Endothelial cell of umbilical vein (primary cell): ENCODE measurements around the gene UBASH3A. TPM values are rescaled to one million over a fixed set of nuclear protein-coding genes. Genes with fewer than 3 reads are reported as not detected.

ENCODE experiments used
- BruUV-seq: library from RNA; stranded (reverse); fragments of 400-500 nt; replicated peaks from 2 replicates; lab custom pipeline; 2021; lab: Mats Ljungman, UMichigan
- CTCF ChIA-PET: fragments of 300-600, 350-600 bp; sonication (Branson Sonifier 250); formaldehyde crosslinking; loops from one replicate; lab custom pipeline; 2021; ENCODE audit warnings: antibody characterized with exemption, inconsistent platforms; lab: Charles Lee
- POLR2A ChIA-PET: fragments of 300-600, 350-600 bp; sonication (Branson Sonifier 250); formaldehyde crosslinking; loops from one replicate; lab custom pipeline; 2021; ENCODE audit warnings: antibody characterized with exemption, inconsistent platforms; lab: Charles Lee
- DNase-seq: peaks from one replicate; pipeline ENCODE4 v3.0.0-alpha.2; 2011; ENCODE audit warnings: low read depth, low spot score
- FAIRE-seq: peaks from 2 replicates; lab custom pipeline; 2011; peaks lifted over from hg19 to GRCh38; lab: Jason Lieb, UNC
- H2AFZ ChIP-seq: 2 replicates; pipeline ENCODE4 v1.6.0; 2012; ENCODE audit warnings: low read depth, low read length, control low read depth, inconsistent platforms
- H3K27ac ChIP-seq: 2 replicates; pipeline ENCODE4 v1.5.1; 2011; ENCODE audit warnings: low read depth, mild to moderate bottlenecking, control low read depth, low read length, moderate library complexity; ENCODE audit not compliant: insufficient read depth
- H3K27me3 ChIP-seq, 2 experiments: 2 replicates each; pipeline versions ENCODE4 v1.6.0 to v1.6.1; 2011; ENCODE audit warnings: low read length in 2 of 2, mixed read lengths in 1 of 2; ENCODE audit not compliant: control insufficient read depth in 2 of 2, insufficient read depth in 2 of 2
- H3K36me3 ChIP-seq, 2 experiments: 2 replicates in 1 of 2; 3 replicates in 1 of 2; pipeline ENCODE4 v1.5.1; 2011; ENCODE audit warnings: low read length in 2 of 2, mild to moderate bottlenecking in 1 of 2, moderate library complexity in 1 of 2; ENCODE audit not compliant: control insufficient read depth in 2 of 2, insufficient read depth in 2 of 2; ENCODE audit errors: extremely low read depth in 1 of 2
- H3K4me1 ChIP-seq: 3 replicates; pipeline ENCODE4 v1.5.1; 2011; ENCODE audit warnings: mild to moderate bottlenecking, low read length; ENCODE audit not compliant: control insufficient read depth, insufficient read depth; ENCODE audit errors: extremely low read depth
- H3K4me2 ChIP-seq: 2 replicates; pipeline ENCODE4 v1.6.1; 2011; ENCODE audit warnings: low read length, control low read depth, mixed read lengths; ENCODE audit not compliant: insufficient read depth
- H3K4me3 ChIP-seq, 3 experiments: fragments of 200-600 bp in 1 of 3; sonication (generic), shearing (Covaris generic) in 1 of 3; replicated peaks in 1 of 3; 2 replicates each; pipeline ENCODE4 v1.5.1; 2011 to 2016; ENCODE audit warnings: control low read depth in 3 of 3, low read length in 3 of 3, mild to moderate bottlenecking in 2 of 3, inconsistent platforms in 1 of 3, low read depth in 1 of 3, moderate library complexity in 1 of 3; ENCODE audit not compliant: insufficient read depth in 1 of 3
- H3K79me2 ChIP-seq: 2 replicates; pipeline ENCODE4 v1.6.0; 2012; ENCODE audit warnings: low read length, inconsistent platforms; ENCODE audit not compliant: control insufficient read depth, insufficient read depth
- H3K9ac ChIP-seq: replicated peaks from 2 replicates; pipeline ENCODE3; 2011; ENCODE audit warnings: low read length, control low read depth; ENCODE audit not compliant: insufficient read depth; ENCODE audit errors: extremely low read depth
- H3K9me1 ChIP-seq: replicated peaks from 3 replicates; pipeline ENCODE4 v1.6.0; 2011; ENCODE audit warnings: mild to moderate bottlenecking, low read length; ENCODE audit not compliant: control insufficient read depth, insufficient read depth; ENCODE audit errors: extremely low read depth
- H3K9me3 ChIP-seq: replicated peaks from 2 replicates; pipeline ENCODE4 v1.5.1; 2012; ENCODE audit warnings: low read length, inconsistent platforms; ENCODE audit not compliant: control insufficient read depth, insufficient read depth
- H4K20me1 ChIP-seq: replicated peaks from 2 replicates; pipeline ENCODE3; 2011; ENCODE audit warnings: mild to moderate bottlenecking, low read length; ENCODE audit not compliant: control insufficient read depth, insufficient read depth; ENCODE audit errors: extremely low read depth
- EZH2 ChIP-seq: IDR thresholded peaks from 2 replicates; pipeline ENCODE4 v1.6.1; 2012; ENCODE audit warnings: borderline replicate concordance, low read depth, mild to moderate bottlenecking, moderate library complexity, low read length, inconsistent platforms; ENCODE audit not compliant: severe bottlenecking
- FOS ChIP-seq: IDR thresholded peaks from 2 replicates; pipeline ENCODE4 v1.6.1; 2011; ENCODE audit warnings: mild to moderate bottlenecking, low read length, moderate library complexity, borderline replicate concordance; ENCODE audit not compliant: insufficient read depth
- GATA2 ChIP-seq: IDR thresholded peaks from 2 replicates; pipeline ENCODE4 v1.7.0; 2011; ENCODE audit warnings: low read depth, mild to moderate bottlenecking, moderate library complexity, mixed read lengths, low read length; ENCODE audit not compliant: insufficient read length, insufficient read depth
- JUN ChIP-seq: IDR thresholded peaks from 2 replicates; pipeline ENCODE4 v1.6.1; 2011; ENCODE audit warnings: borderline replicate concordance, low read depth; ENCODE audit not compliant: insufficient read length, insufficient read depth
- MYC ChIP-seq: IDR thresholded peaks from one replicate; pipeline ENCODE4 v1.6.1; 2011; ENCODE audit warnings: mild to moderate bottlenecking, low read depth, low read length
- POLR2A ChIP-seq: IDR thresholded peaks from 2 replicates; pipeline ENCODE4 v1.6.1; 2012; ENCODE audit warnings: low read depth, mild to moderate bottlenecking, control low read depth, low read length
- POLR2AphosphoS5 ChIP-seq: IDR thresholded peaks from 2 replicates; pipeline ENCODE4 v1.6.1; 2012; ENCODE audit warnings: low read depth, mild to moderate bottlenecking, control low read depth, low read length, moderate library complexity; ENCODE audit not compliant: insufficient read depth
- dilution Hi-C: fragments of 300-500 bp; cut with MboI; formaldehyde crosslinking; loops from one replicate; pipeline ENCODE4 v1.15.0; 2019; ENCODE audit warnings: low sequenced_read_pairs; ENCODE audit not compliant: extremely low pct_ligation_motif_present
- intact Hi-C: fragments of 100-400 bp; cut with micrococcal nuclease; formaldehyde crosslinking; loops from one replicate; pipeline ENCODE4 v1.10.0; 2022
- polyA plus RNA-seq, 4 experiments: library from polyadenylated mRNA; depleted of rRNA in 3 of 4; stranded (reverse) in 3 of 4; unstranded in 1 of 4; fragments of >200 nt; gene quantifications; 2 replicates each; pipeline versions ENCODE4 v1.2.1 to v1.2.3, GENCODE V29; 2011 to 2012; ENCODE audit warnings: missing spikeins in 1 of 4
- total RNA-seq: library from RNA; stranded (reverse); gene quantifications from 2 replicates; pipeline ENCODE4 v1.2.3, GENCODE V29; 2021
- TF ChIP-seq, protein P1 (sequence below): IDR thresholded peaks from 2 replicates; pipeline ENCODE4 v1.6.1; 2011; ENCODE audit not compliant: insufficient read depth, insufficient read length
- TF ChIP-seq, protein P2 (sequence below), 2 donors: IDR thresholded peaks; 1 replicate in 1 of 2; 2 replicates in 1 of 2; pipeline ENCODE4 v1.5.1; 2011; ENCODE audit warnings: low read length in 2 of 2, mild to moderate bottlenecking in 2 of 2, moderate library complexity in 2 of 2, control low read depth in 1 of 2, inconsistent platforms in 1 of 2, low read depth in 1 of 2; ENCODE audit not compliant: insufficient read depth in 1 of 2; ENCODE audit errors: extremely low read depth in 1 of 2

Gene UBASH3A
- total and polyA plus RNA-seq, 2 donors (not counting 3 experiments of a cell fraction or from before 2014, with no cell fraction given), result not detected

DNA sequence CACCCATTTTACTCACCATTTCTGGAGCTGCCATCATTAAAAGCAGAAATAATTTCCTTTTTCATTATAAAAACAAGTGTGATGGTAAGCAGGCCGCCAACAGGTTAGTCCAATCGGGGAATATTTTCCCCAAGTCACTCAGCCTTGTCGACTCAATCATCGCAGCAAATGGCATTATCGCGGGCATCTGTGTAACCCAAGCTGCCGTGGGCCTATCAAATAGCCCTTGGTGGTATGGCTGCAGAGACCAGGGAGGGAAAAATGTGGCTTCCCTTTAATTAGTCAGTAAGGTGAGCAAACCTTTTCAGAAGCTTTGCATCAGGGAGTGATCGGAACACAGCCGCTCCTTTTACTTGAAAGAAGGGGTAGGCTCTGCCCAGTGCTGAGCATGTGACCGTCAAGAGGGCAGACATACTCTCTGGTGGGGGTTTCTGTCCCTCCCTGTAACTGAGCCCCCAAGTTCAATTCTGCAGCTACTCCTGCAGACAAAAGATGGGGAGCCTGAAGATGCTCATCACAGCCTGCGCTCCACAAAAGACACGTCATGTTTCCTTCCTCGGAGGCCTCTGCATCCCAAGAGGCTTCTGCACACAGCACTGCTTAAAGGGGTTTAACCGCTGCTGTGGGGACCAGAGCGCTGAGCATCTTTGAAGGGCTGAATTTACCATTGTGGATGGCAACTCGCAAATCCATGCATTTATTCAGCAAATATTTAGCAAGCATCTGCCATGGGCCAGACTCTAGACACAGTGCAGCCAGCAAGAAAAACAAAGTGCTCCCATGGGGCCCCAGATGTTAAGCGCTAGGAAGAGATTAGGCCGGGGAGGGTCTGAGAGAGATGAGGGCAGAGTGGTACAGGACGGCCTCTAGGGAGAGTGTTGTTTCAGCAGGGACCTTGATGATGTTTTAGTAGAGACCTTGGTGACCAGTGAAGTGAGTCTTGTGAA, 6.6 kb upstream of the UBASH3A start:
- H3K9me3 ChIP-seq, result no peaks in the 10 kb centered on the region
- peaks cover 2 to 17% of the 10 kb centered on the region in 2 experiments for H3K27me3 ChIP-seq
- ChIA-PET CTCF (no interaction called here), POLR2A (no interaction called here)
- H4K20me1 ChIP-seq, result no peaks in the 10 kb centered on the region
- no peak overlapping the region for H3K27ac ChIP-seq
- DNase-seq (no peak), FAIRE-seq (no peak)
- H3K36me3 ChIP-seq, result no peaks in the 10 kb centered on the region
- no peak overlapping the region for H2AFZ ChIP-seq
- dilution Hi-C loops, result no loop called here
- H3K9ac ChIP-seq, result no peak overlapping the region
- H3K4me3 ChIP-seq, result no peak overlapping the region
- H3K9me1 ChIP-seq, result no peaks in the 10 kb centered on the region
- no peak overlapping the region for H3K4me2 ChIP-seq
- no TSS peak for BruUV-seq
- intact Hi-C loops, result no loop called here
- H3K79me2 ChIP-seq, result no peaks in the 10 kb centered on the region
- H3K4me1 ChIP-seq, result no peaks in the 10 kb centered on the region
- TF ChIP-seq JUN (no peak), POLR2AphosphoS5 (no peak), MYC (no peak), GATA2 (no peak), FOS (no peak), EZH2 (no peak), POLR2A (no peak)
- TF ChIP-seq, protein P1, sequence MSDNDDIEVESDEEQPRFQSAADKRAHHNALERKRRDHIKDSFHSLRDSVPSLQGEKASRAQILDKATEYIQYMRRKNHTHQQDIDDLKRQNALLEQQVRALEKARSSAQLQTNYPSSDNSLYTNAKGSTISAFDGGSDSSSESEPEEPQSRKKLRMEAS, result no peak
- TF ChIP-seq, protein P2, sequence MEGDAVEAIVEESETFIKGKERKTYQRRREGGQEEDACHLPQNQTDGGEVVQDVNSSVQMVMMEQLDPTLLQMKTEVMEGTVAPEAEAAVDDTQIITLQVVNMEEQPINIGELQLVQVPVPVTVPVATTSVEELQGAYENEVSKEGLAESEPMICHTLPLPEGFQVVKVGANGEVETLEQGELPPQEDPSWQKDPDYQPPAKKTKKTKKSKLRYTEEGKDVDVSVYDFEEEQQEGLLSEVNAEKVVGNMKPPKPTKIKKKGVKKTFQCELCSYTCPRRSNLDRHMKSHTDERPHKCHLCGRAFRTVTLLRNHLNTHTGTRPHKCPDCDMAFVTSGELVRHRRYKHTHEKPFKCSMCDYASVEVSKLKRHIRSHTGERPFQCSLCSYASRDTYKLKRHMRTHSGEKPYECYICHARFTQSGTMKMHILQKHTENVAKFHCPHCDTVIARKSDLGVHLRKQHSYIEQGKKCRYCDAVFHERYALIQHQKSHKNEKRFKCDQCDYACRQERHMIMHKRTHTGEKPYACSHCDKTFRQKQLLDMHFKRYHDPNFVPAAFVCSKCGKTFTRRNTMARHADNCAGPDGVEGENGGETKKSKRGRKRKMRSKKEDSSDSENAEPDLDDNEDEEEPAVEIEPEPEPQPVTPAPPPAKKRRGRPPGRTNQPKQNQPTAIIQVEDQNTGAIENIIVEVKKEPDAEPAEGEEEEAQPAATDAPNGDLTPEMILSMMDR (IDR thresholded peaks at IDR 0.05; ENCODE audit: extremely low read depth in 1 of 2, insufficient read depth in 1 of 2, low read depth in 1 of 2, low read length in 2 of 2), result no peak
